ENCODE results near the gene TRIM65. TPM values are rescaled to one million over a fixed set of nuclear protein-coding genes. Genes with fewer than 3 reads are reported as not detected.
A peak's percentile ranks its signal among the peaks of the same experiment; 100 is the strongest.
"Not testable (repeated sequence)": the region's sequence is repeated elsewhere in the genome, so short reads cannot be mapped to it uniquely, and the experiment has no call there.

TRIM65 gene
- total RNA-seq, 1 donor from 2014 or later = 15.4 TPM

GRCh38 chr17:75889454-75889853 lies 7.3 kb downstream of the TRIM65 start:
- Mint-ChIP-seq H3K27me3 (ENCODE audit: low read depth, unreplicated experiment) (peaks cover 2% of the 10 kb centered on the region), H3K9me3 (ENCODE audit: unreplicated experiment) (no peaks in the 10 kb centered on the region), H3K36me3 (ENCODE audit: low read depth, unreplicated experiment) (peaks cover 11% of the 10 kb centered on the region), H3K4me3 (ENCODE audit: unreplicated experiment) (no peak overlapping the region), H3K27ac (ENCODE audit: unreplicated experiment) (no peak overlapping the region), H3K4me1 (ENCODE audit: low read depth, unreplicated experiment) (peaks cover 2% of the 10 kb centered on the region)
- Histone ChIP-seq H4K20me1 (ENCODE audit: insufficient read depth, low read length) (peaks cover 16% of the 10 kb centered on the region), H3K4me3 (ENCODE audit: insufficient read depth, low read depth, low read length) (no peak overlapping the region), H2AFZ (ENCODE audit: low read depth, low read length) (no peak overlapping the region), H3K9me3 (ENCODE audit: insufficient read depth, low read depth, low read length) (no peaks in the 10 kb centered on the region), H3K9ac (ENCODE audit: low read length) (no peak overlapping the region), H3K79me2 (ENCODE audit: insufficient read depth, low read length) (peaks cover 5% of the 10 kb centered on the region), H3K27ac (ENCODE audit: low read depth, low read length) (no peak overlapping the region), H3K36me3 (ENCODE audit: insufficient read depth, low read length) (peaks cover 4% of the 10 kb centered on the region), H3K4me2 (ENCODE audit: low read length) (no peak overlapping the region), H3K4me1 (ENCODE audit: insufficient read depth, low read length) (no peaks in the 10 kb centered on the region), H3K27me3 (ENCODE audit: insufficient read depth, low read length) (no peaks in the 10 kb centered on the region)
- no peak for FAIRE-seq
- no peak for DNase-seq (ENCODE audit: low read depth)
- TF ChIP-seq, protein P1, sequence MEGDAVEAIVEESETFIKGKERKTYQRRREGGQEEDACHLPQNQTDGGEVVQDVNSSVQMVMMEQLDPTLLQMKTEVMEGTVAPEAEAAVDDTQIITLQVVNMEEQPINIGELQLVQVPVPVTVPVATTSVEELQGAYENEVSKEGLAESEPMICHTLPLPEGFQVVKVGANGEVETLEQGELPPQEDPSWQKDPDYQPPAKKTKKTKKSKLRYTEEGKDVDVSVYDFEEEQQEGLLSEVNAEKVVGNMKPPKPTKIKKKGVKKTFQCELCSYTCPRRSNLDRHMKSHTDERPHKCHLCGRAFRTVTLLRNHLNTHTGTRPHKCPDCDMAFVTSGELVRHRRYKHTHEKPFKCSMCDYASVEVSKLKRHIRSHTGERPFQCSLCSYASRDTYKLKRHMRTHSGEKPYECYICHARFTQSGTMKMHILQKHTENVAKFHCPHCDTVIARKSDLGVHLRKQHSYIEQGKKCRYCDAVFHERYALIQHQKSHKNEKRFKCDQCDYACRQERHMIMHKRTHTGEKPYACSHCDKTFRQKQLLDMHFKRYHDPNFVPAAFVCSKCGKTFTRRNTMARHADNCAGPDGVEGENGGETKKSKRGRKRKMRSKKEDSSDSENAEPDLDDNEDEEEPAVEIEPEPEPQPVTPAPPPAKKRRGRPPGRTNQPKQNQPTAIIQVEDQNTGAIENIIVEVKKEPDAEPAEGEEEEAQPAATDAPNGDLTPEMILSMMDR (IDR thresholded peaks at IDR 0.05; ENCODE audit: insufficient read depth, low read depth, low read length) = no peak
- TF ChIP-seq EZH2 (IDR thresholded peaks at IDR 0.05; ENCODE audit: insufficient read depth, low read length) = no peak

- no peak for TF ChIP-seq EZH2 (IDR thresholded peaks at IDR 0.05; ENCODE audit: insufficient read depth, low read length)
- TF ChIP-seq, protein P1 (IDR thresholded peaks at IDR 0.05; ENCODE audit: insufficient read depth, low read depth, low read length) = no peak
- Mint-ChIP-seq H3K4me3 (ENCODE audit: unreplicated experiment) (no peak overlapping the region), H3K4me1 (ENCODE audit: low read depth, unreplicated experiment) (no peaks in the 10 kb centered on the region), H3K27ac (ENCODE audit: unreplicated experiment) (peak overlapping the region; percentile 34), H3K27me3 (ENCODE audit: low read depth, unreplicated experiment) (peaks cover 2% of the 10 kb centered on the region), H3K36me3 (ENCODE audit: low read depth, unreplicated experiment) (peaks cover 11% of the 10 kb centered on the region), H3K9me3 (ENCODE audit: unreplicated experiment) (no peaks in the 10 kb centered on the region)
- Histone ChIP-seq H3K36me3 (ENCODE audit: insufficient read depth, low read length) (peaks cover 4% of the 10 kb centered on the region), H3K9ac (ENCODE audit: low read length) (no peak overlapping the region), H4K20me1 (ENCODE audit: insufficient read depth, low read length) (peaks cover 7% of the 10 kb centered on the region), H3K4me3 (ENCODE audit: insufficient read depth, low read depth, low read length) (no peak overlapping the region), H2AFZ (ENCODE audit: low read depth, low read length) (no peak overlapping the region), H3K4me2 (ENCODE audit: low read length) (no peak overlapping the region), H3K4me1 (ENCODE audit: insufficient read depth, low read length) (no peaks in the 10 kb centered on the region), H3K27ac (ENCODE audit: low read depth, low read length) (no peak overlapping the region), H3K27me3 (ENCODE audit: insufficient read depth, low read length) (no peaks in the 10 kb centered on the region), H3K79me2 (ENCODE audit: insufficient read depth, low read length) (no peaks in the 10 kb centered on the region), H3K9me3 (ENCODE audit: insufficient read depth, low read depth, low read length) (no peaks in the 10 kb centered on the region)
- no peak for DNase-seq (ENCODE audit: low read depth)
- no peak for FAIRE-seq
Observed at GRCh38 chr17:75888484-75888883, 8.3 kb downstream of the TRIM65 start.

DNA sequence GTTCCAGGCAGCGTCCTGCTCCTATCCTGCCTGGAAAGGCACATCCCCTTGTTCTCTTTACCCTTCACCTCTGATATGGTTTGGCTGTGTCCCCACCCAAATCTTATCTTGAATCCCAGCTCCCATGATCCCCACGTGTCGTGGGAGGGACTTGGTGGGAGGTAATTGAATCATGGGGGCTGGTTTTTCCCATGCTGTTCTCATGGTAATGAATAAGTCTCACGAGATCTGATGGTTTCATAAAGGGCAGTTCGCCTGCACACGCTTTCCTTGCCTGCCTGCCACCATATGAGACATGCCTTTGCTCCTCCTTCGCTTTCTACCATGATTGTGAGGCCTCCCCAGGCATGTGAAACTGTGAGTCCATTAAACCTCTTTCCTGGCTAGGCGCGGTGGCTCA lies 10.9 kb downstream of the TRIM65 start:
- not testable (repeated sequence) for H3K4me3 Mint-ChIP-seq (ENCODE audit: unreplicated experiment); H3K4me3 ChIP-seq (ENCODE audit: insufficient read depth, low read depth, low read length); H3K4me1 ChIP-seq (ENCODE audit: insufficient read depth, low read length); H4K20me1 ChIP-seq (ENCODE audit: insufficient read depth, low read length); H3K4me2 ChIP-seq (ENCODE audit: low read length); H3K4me1 Mint-ChIP-seq (ENCODE audit: low read depth, unreplicated experiment); H3K9me3 Mint-ChIP-seq (ENCODE audit: unreplicated experiment); H2AFZ ChIP-seq (ENCODE audit: low read depth, low read length); H3K79me2 ChIP-seq (ENCODE audit: insufficient read depth, low read length); H3K27ac ChIP-seq (ENCODE audit: low read depth, low read length); DNase-seq (ENCODE audit: low read depth); FAIRE-seq; H3K36me3 ChIP-seq (ENCODE audit: insufficient read depth, low read length); H3K9ac ChIP-seq (ENCODE audit: low read length); H3K27ac Mint-ChIP-seq (ENCODE audit: unreplicated experiment); H3K9me3 ChIP-seq (ENCODE audit: insufficient read depth, low read depth, low read length); H3K27me3 ChIP-seq (ENCODE audit: insufficient read depth, low read length)
- peaks cover 14% of the 10 kb centered on the region for H3K27me3 Mint-ChIP-seq (ENCODE audit: low read depth, unreplicated experiment)
- peaks cover 13% of the 10 kb centered on the region for H3K36me3 Mint-ChIP-seq (ENCODE audit: low read depth, unreplicated experiment)

All from astrocyte (in vitro differentiated cells and primary cell).